ENCODE results near the gene KCNQ2. TPM values are rescaled to one million over a fixed set of nuclear protein-coding genes. Genes with fewer than 3 reads are reported as not detected.

The KCNQ2 gene
- total and polyA plus RNA-seq, 10 of the 15 experiments (the other 5 are each of a cell fraction or from before 2014, with no cell fraction given) = 0.06 to 0.49 (median 0.26) TPM; not detected in 7

DNA sequence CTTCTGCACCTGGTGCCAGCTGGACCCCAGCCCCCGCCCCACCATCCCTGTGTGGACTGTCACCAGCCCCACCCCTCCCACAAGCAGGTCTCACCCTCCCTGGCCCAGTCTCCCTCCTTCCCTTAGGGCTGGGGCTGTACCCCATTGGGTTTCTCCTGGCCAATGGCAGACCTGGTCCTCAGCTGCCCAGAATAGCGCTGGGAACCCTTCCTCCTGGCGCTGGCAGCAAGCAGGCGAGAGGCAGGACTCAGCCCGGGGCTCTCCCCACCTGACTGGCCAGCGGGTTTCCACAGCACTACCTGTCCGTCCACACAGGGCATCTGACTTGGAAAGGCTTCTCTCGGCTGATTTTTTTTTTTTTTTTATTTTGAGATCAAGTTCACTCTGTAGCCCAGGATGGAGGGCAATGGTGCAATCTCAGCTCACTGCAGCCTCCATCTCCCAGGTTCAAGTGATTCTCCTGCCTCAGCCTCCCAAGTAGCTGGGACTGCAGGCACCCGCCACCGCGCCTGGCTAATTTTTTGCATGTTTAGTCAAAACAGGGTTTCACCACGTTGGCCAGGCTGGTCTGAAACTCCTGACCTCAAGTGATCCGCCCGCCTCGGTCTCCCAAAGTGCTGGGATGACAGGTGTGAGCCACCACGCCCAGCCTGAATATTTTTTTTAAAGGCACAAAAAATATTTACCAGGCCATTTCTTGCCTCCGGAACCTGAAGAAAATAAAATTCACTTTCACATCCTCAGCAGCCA, 89.7 kb downstream of the KCNQ2 start:
- POLR2A ChIA-PET = no interaction called here
- ATAC-seq = no peak
- BruUV-seq (replicated peaks) = no TSS peak

More for the DNA sequence above, 89.7 kb downstream of the KCNQ2 start:
- Histone ChIP-seq H3K4me2 (ENCODE audit: control insufficient read depth, insufficient read depth) (no peak overlapping the region), H3K4me3 (no peak overlapping the region), H3K9me3 (replicated peaks; ENCODE audit: control insufficient read depth, insufficient read depth, low read length) (peaks cover 3% of the 10 kb centered on the region; the same call in 1 of the 3 replicates), H3K27me3 (replicated peaks in 1 of 2; ENCODE audit: control insufficient read depth in 2 of 2, insufficient read depth in 2 of 2, low read length in 1 of 2) (no peaks in the 10 kb centered on the region), H4K20me1 (ENCODE audit: control insufficient read depth, insufficient read depth) (no peaks in the 10 kb centered on the region), H3K4me1 (ENCODE audit: control insufficient read depth, insufficient read depth, low read length) (no peaks in the 10 kb centered on the region), H2AFZ (ENCODE audit: control insufficient read depth, low read depth, low read length) (no peak overlapping the region), H3K36me3 (ENCODE audit: control insufficient read depth in 2 of 2, insufficient read depth in 2 of 2, low read length in 1 of 2) (no peaks in the 10 kb centered on the region), H3K27ac (ENCODE audit: control insufficient read depth, insufficient read depth) (no peak overlapping the region), H3K79me2 (ENCODE audit: control insufficient read depth, insufficient read depth, low read length) (no peaks in the 10 kb centered on the region), H3K9ac (ENCODE audit: control insufficient read depth, insufficient read depth, low read length) (no peak overlapping the region)
- in situ Hi-C loops (cut with MboI) (no loop called here), intact Hi-C loops (cut with micrococcal nuclease; ENCODE audit: unreplicated experiment) (no loop called here)
- no peak for DNase-seq (ENCODE audit: low read depth, low spot score)
- ChIA-PET RAD21 (ENCODE audit: unreplicated experiment) (interaction anchor here (1.0 to 1.2 kb wide), 2 partner anchors 75 to 160 kb away, joined by 3 to 6 read pairs; no protein-coding TSS in a partner anchor), SMC1A (ENCODE audit: uncharacterized antibody, unreplicated experiment) (interaction anchor here (1.3 kb wide), 1 partner anchor 159 kb away, joined by 4 read pairs; no protein-coding TSS in a partner anchor), CTCF (interaction anchor here (1.1 to 2.5 kb wide), 4 partner anchors 19 to 159 kb away, joined by 3 to 16 read pairs (median 10); no protein-coding TSS in a partner anchor)
- FAIRE-seq = no peak
- WGBS (ENCODE audit: insufficient coverage, insufficient replicate concordance, low lambda C conversion rate, missing lambda C conversion rate) = 16% methylated on average over 16 of the region's 17 CpGs
- TF ChIP-seq RAD51 (IDR thresholded peaks at IDR 0.05) (no peak), ZNF217 (IDR thresholded peaks at IDR 0.05) (no peak), TCF3 (IDR thresholded peaks at IDR 0.05; ENCODE audit: borderline replicate concordance, insufficient read depth, low read depth, low read length) (no peak), ZBTB11 (CRISPR knock-in tag; IDR thresholded peaks at IDR 0.05) (no peak), NFXL1 (IDR thresholded peaks at IDR 0.05; ENCODE audit: borderline replicate concordance) (no peak), IRF4 (IDR thresholded peaks at IDR 0.05; ENCODE audit: low read depth, low read length) (no peak), ZBED1 (IDR thresholded peaks at IDR 0.05; ENCODE audit: borderline replicate concordance) (no peak), ZBTB4 (CRISPR knock-in tag; IDR thresholded peaks at IDR 0.05) (no peak), HSF1 (IDR thresholded peaks at IDR 0.05; ENCODE audit: low read depth, low read length) (no peak), NBN (IDR thresholded peaks at IDR 0.05) (no peak)
